WERI-Rb-1 (cell line): ENCODE results near the gene RHEBL1.

Experiments used
- DNase-seq: peaks from one replicate; pipeline ENCODE4 v3.0.0-alpha.2; 2020
- H3K27ac ChIP-seq: fragments of 250-450 bp; sonication (Bioruptor Pico); 2 replicates; pipeline ENCODE4 v1.5.1; 2020; ENCODE audit warnings: mild to moderate bottlenecking, moderate library complexity
- H3K27me3 ChIP-seq: fragments of 250-450 bp; sonication (Bioruptor Pico); 2 replicates; pipeline ENCODE4 v1.5.1; 2021; ENCODE audit warnings: mild to moderate bottlenecking, low read depth, moderate library complexity; ENCODE audit not compliant: insufficient read depth, severe bottlenecking
- H3K36me3 ChIP-seq: fragments of 250-450 bp; sonication (Bioruptor Pico); 2 replicates; pipeline ENCODE4 v1.5.1; 2020; ENCODE audit warnings: mild to moderate bottlenecking, moderate library complexity
- H3K4me3 ChIP-seq: 2 replicates; pipeline ENCODE4 v1.5.1; 2011; ENCODE audit warnings: low read depth, mild to moderate bottlenecking, control low read depth, low read length
- H3K9me3 ChIP-seq: fragments of 250-450 bp; sonication (Bioruptor Pico); 2 replicates; pipeline ENCODE4 v1.5.1; 2021; ENCODE audit warnings: mild to moderate bottlenecking, moderate library complexity; ENCODE audit not compliant: severe bottlenecking
- TF ChIP-seq, protein P1 (sequence below): IDR thresholded peaks from 2 replicates; pipeline ENCODE4 v1.5.1; 2011; ENCODE audit warnings: low read depth, mild to moderate bottlenecking, control low read depth, inconsistent platforms, low read length

Gene RHEBL1

DNA sequence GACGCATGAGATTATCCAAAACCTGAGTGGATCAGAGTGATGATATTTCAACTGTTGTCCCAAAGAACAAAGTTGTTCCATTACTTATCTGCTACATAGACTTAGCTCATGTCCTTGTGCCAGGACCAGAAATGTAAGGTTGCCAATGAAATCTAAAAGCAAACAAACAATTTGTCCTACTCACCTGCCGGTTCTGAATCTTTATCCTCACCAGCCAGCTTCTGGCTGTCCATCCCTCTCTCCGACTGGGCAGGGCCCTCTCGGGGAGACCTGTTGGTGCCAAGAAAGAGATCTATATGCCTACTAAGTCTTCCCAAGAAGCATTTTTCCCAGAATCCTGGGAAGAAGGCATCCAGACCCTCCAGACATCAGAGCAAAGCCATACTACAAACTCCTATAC is 14.7 kb downstream of the RHEBL1 start:
- DNase-seq = no peak

DNA sequence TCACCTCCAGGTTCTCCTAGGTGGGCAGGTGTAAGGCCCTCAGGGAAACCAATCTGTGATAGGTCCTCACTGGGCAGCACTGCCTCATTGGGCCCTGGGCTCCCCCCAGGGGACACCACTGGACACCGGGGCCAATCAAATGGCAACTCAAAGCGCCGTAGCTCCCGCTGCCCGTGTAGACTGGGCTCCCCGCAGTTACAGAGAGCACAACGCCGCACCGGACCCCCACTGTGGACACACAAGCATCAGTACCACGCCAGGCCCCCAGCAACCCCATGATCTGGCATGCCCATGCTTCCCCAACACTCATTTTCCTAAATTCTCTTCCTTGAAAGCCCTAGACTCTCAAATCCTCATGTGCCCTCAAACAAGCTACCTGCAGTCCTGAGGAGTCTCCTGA is 15.3 kb downstream of the RHEBL1 start:
- Histone ChIP-seq H3K27me3 (no peaks in the 10 kb centered on the region), H3K4me3 (no peak overlapping the region), H3K36me3 (peaks cover 81% of the 10 kb centered on the region), H3K27ac (no peak overlapping the region), H3K9me3 (no peaks in the 10 kb centered on the region)
- TF ChIP-seq, protein P1, sequence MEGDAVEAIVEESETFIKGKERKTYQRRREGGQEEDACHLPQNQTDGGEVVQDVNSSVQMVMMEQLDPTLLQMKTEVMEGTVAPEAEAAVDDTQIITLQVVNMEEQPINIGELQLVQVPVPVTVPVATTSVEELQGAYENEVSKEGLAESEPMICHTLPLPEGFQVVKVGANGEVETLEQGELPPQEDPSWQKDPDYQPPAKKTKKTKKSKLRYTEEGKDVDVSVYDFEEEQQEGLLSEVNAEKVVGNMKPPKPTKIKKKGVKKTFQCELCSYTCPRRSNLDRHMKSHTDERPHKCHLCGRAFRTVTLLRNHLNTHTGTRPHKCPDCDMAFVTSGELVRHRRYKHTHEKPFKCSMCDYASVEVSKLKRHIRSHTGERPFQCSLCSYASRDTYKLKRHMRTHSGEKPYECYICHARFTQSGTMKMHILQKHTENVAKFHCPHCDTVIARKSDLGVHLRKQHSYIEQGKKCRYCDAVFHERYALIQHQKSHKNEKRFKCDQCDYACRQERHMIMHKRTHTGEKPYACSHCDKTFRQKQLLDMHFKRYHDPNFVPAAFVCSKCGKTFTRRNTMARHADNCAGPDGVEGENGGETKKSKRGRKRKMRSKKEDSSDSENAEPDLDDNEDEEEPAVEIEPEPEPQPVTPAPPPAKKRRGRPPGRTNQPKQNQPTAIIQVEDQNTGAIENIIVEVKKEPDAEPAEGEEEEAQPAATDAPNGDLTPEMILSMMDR = no peak
- DNase-seq = no peak

More for the DNA sequence above, 14.7 kb downstream of the RHEBL1 start:
- TF ChIP-seq, protein P1 = no peak
- Histone ChIP-seq H3K9me3 (no peaks in the 10 kb centered on the region), H3K27ac (no peak overlapping the region), H3K27me3 (no peaks in the 10 kb centered on the region), H3K4me3 (no peak overlapping the region), H3K36me3 (peaks cover 77% of the 10 kb centered on the region)

DNA sequence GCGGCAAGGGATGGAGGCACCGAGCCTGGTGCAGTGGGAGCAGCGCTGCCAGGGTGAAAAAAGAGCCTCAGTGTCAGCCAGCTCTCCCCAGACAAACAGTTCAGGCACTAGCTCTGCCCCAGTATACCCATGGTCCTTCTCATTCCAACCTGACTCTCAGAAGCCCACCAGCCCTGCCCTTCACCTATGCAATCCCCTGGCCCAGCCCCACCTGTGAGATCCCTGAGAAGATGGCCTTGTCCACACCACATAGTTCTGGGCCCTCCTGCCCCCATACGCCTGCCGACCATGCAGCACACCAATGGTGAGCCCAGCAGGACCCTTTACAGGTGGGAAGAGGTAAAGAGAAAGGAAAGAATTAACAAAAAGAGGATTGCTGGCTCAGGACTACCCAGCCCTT is 15.7 kb downstream of the RHEBL1 start:
- Histone ChIP-seq H3K27ac (no peak overlapping the region), H3K4me3 (no peak overlapping the region), H3K9me3 (no peaks in the 10 kb centered on the region), H3K27me3 (no peaks in the 10 kb centered on the region), H3K36me3 (peaks cover 84% of the 10 kb centered on the region)
- no peak for DNase-seq
- TF ChIP-seq, protein P1 = no peak

DNA sequence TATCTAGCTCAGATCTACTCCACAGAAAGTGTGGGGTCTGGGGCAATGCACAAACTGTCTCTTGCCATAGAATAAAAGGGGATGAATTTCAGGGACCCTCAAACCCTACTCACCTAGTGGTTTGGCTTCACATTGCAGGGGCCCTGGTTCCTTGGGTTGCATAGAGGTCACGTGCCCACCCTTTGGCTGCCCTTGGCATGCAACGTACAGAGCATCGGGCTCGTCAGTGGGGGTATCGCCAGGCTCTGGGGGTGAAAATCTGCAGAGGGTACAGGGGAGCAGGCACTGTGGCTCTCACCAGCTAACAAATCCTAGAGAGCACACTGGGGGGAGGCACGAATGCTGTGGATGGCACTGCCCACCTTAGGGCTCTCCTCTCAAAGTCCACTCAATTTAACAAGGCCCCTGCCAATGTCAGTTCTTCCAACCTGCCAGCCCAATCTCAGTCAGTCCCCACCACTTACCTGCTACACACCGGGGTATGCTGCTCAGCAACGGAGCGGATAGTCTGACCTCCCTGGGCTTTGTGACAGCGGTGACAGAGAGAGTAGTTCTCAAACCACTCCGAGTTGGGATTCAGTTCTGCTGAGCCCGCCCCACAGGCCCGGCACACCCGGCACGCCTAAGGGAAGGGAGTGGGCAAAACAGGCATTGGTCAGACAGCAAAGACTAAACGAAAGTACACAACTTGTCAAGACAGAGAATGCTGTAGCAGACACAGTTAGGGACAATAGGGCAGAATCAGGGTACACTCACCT is 17.1 kb downstream of the RHEBL1 start:
- Histone ChIP-seq H3K9me3 (no peaks in the 10 kb centered on the region), H3K27me3 (no peaks in the 10 kb centered on the region), H3K27ac (no peak overlapping the region), H3K4me3 (no peak overlapping the region), H3K36me3 (peaks cover 90% of the 10 kb centered on the region)
- no peak for DNase-seq
- TF ChIP-seq, protein P1 = no peak

DNA sequence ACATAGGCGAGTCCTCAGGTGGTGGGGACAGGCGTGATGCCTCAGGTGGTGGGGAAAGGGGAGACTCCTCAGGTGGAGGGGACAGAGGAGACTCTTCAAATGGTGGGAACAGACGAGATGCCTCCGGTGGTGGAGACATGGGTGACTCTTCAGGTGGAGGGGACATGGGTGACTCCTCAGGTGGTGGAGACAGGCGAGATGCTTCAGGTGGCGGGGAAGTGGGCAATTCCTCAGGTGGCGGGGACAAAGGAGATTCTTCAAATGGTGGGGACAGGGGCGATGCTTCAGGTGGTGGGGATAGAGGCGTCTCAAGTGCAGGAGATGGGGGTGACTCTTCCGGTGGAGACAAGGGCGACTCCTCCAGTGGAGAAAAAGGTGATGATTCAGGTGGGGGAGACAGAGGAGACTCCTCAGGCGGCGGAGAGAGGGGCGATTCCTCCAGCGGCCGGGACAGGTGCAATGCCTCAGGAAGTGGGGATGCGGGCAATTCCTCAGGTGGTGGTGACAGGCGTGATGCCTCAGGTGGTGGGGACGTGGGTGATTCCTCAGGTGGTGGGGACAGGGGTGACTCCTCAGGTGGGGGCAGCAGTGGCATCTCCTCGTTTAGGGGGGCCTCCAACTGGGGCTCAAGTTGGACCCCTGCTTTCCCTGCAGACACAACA is 17.9 kb downstream of the RHEBL1 start:
- no peaks in the 10 kb centered on the region for H3K9me3 ChIP-seq
- no peaks in the 10 kb centered on the region for H3K27me3 ChIP-seq
- TF ChIP-seq, protein P1 = no peak
- H3K4me3 ChIP-seq = no peak overlapping the region
- DNase-seq = no peak
- peaks cover 90% of the 10 kb centered on the region for H3K36me3 ChIP-seq
- no peak overlapping the region for H3K27ac ChIP-seq
